Measurements from ENCODE around the gene PLPP4.

GRCh38 chr10:120543291-120543690 is 86.3 kb downstream of the PLPP4 start:
- TF ChIP-seq CTCF (IDR thresholded peaks at IDR 0.05) = no peak
- TF ChIP-seq POLR2A (IDR thresholded peaks at IDR 0.05) = no peak
- no peak for TF ChIP-seq POLR2AphosphoS5 (IDR thresholded peaks at IDR 0.05)

Data from prostate gland (tissue), 2 donors.